ENCODE data around the gene BNIP5.

DNA sequence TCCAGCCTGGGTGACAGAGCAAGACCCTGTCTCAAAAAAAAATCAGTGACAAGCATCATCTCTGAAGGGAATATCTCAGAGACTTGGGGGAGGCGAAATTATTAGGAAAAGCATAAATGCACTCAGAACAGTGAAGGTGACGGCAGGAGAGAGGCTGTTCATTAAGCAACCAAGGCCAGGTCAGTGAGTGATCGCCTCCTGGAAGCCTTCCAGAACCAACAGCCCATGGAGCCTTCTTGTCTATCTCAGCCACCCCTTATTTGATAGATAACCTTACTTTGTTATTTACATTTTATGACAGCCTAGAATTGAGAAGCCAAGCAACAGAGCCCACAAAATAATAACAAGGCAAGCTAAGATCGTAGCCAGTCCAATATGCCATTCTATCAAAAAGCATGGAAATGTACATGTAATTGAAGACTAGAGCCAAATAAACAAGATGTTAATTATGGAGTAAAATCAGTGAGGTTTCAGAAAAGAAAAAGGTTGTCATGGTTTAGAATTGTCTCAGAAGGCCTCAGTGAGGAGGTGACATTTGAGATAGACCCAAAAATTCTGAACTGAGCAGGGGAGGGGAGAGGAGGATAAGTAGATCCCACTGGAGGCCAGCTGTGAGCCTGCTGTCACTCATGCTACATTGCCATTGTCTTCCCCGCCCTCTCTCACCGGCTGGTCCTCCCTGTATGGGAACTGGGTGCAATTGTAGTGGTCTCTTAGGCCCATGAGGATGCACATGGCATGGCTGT is 17.8 kb downstream of the BNIP5 start:
- TF ChIP-seq YY1 (IDR thresholded peaks at IDR 0.05; ENCODE audit: insufficient read depth, insufficient read length): no peak
- TF ChIP-seq ZNF274 (IDR thresholded peaks at IDR 0.05; ENCODE audit: low read depth, low read length): no peak
- no peak for TF ChIP-seq SUZ12 (IDR thresholded peaks at IDR 0.05; ENCODE audit: extremely low read depth, insufficient read depth, insufficient read length)
